ENCODE data around the gene FASTK. TPM values are rescaled to one million over a fixed set of nuclear protein-coding genes. Genes with fewer than 3 reads are reported as not detected.
A peak's percentile ranks its signal among the peaks of the same experiment; 100 is the strongest.

The FASTK gene
- total and polyA plus RNA-seq, 2 donors (not counting 3 experiments of a cell fraction or from before 2014, with no cell fraction given), result 73.3 to 113 TPM

DNA sequence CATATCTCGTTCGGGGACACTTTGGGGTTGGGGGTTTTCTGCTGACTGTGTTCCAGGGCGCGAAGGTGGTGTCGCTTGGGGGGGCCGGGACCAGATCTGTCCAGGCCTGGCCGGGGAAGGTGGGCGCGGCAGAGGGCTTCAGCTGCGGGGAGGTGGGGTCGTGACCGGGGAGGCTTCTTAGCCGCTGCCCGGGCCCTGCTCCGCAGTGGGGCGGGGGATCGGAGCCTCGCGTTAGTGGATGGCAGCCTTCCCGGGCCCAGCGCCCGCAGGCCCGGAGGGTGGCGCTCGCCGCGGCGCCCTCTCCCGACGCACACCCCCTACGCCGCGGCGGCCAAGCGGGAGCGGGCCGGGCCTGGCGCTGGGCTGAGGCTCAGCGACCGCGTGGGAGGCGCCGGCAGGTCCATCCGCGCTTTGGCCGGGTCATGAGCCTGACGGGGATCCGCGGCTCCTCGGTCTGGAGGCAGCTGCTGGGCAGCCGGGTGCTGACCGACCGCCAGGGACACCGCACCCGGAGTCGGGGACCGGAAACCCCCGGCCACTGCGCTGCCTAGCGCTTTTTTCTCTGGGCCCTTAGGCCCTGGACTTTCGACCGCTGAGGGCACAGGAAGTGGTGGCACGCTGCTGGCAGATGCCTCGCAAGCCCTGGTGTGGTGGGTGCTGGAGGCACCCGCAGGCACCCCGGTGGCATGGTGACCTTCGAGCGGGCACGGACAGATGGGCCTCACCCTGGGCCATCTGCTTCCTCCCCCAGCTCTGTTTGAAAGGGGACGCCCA is 6.8 kb upstream of the FASTK start:
- no peak for FAIRE-seq
- no peaks in the 10 kb centered on the region for H3K9me3 ChIP-seq (replicated peaks; ENCODE audit: control insufficient read depth, insufficient read depth, low read length)
- ChIA-PET CTCF (interaction anchor here (1.1 to 4.5 kb wide), 6 partner anchors 17 to 103 kb away, joined by 3 to 29 read pairs (median 4); no protein-coding TSS in a partner anchor), POLR2A (no interaction called here)
- no peaks in the 10 kb centered on the region for H4K20me1 ChIP-seq (replicated peaks; ENCODE audit: control insufficient read depth, extremely low read depth, insufficient read depth, low read length)
- H3K4me2 ChIP-seq (ENCODE audit: insufficient read depth, low read length), result peak overlapping the region; percentile 94
- intact Hi-C loops (cut with micrococcal nuclease), result loop anchor here (2.0 kb wide), 1 partner anchor 49 kb away; no protein-coding TSS in a partner anchor
- peaks cover 53% of the 10 kb centered on the region for H3K4me1 ChIP-seq (ENCODE audit: control insufficient read depth, extremely low read depth, insufficient read depth, low read length)
- H3K27me3 ChIP-seq (ENCODE audit: control insufficient read depth in 2 of 2, insufficient read depth in 2 of 2, low read length in 2 of 2), result no peaks in the 10 kb centered on the region
- no peaks in the 10 kb centered on the region for H3K9me1 ChIP-seq (replicated peaks; ENCODE audit: control insufficient read depth, extremely low read depth, insufficient read depth, low read length)
- BruUV-seq (replicated peaks), result no TSS peak
- peak overlapping the region; percentile 81 to 96 (median 82) for H3K4me3 ChIP-seq (replicated peaks in 1 of 3; ENCODE audit: insufficient read depth in 1 of 3, low read depth in 1 of 3, low read length in 3 of 3)
- peaks cover 0 to 4% of the 10 kb centered on the region in 2 experiments for H3K36me3 ChIP-seq (ENCODE audit: control insufficient read depth in 2 of 2, extremely low read depth in 1 of 2, insufficient read depth in 2 of 2, low read length in 2 of 2)
- peaks cover 55% of the 10 kb centered on the region for H3K79me2 ChIP-seq (ENCODE audit: control insufficient read depth, insufficient read depth, low read length)
- peak overlapping the region; percentile 98 for H3K27ac ChIP-seq (ENCODE audit: insufficient read depth, low read depth, low read length)
- TF ChIP-seq GATA2 (IDR thresholded peaks at IDR 0.05; ENCODE audit: insufficient read depth, insufficient read length, low read depth, low read length) (no peak), JUN (IDR thresholded peaks at IDR 0.05; ENCODE audit: borderline replicate concordance, insufficient read depth, insufficient read length, low read depth) (no peak), MYC (IDR thresholded peaks at IDR 0.05; ENCODE audit: low read depth, low read length) (no peak), POLR2AphosphoS5 (IDR thresholded peaks at IDR 0.05; ENCODE audit: insufficient read depth, low read depth, low read length) (peak; percentile 46), MAX (IDR thresholded peaks at IDR 0.05; ENCODE audit: insufficient read depth, insufficient read length) (no peak), FOS (IDR thresholded peaks at IDR 0.05; ENCODE audit: borderline replicate concordance, insufficient read depth, low read length) (no peak), CTCF (IDR thresholded peaks at IDR 0.05; ENCODE audit: extremely low read depth in 1 of 2, insufficient read depth in 1 of 2, low read depth in 1 of 2, low read length in 2 of 2) (peak in 1 of 2 donors; percentile 33), EZH2 (IDR thresholded peaks at IDR 0.05; ENCODE audit: borderline replicate concordance, low read depth, low read length, severe bottlenecking) (no peak), POLR2A (IDR thresholded peaks at IDR 0.05; ENCODE audit: low read depth, low read length) (peak; percentile 54)
- H2AFZ ChIP-seq (ENCODE audit: low read depth, low read length), result no peak overlapping the region
- dilution Hi-C loops (cut with MboI; ENCODE audit: extremely low pct_ligation_motif_present, low sequenced_read_pairs), result no loop called here
- peak; percentile 44 for DNase-seq (ENCODE audit: low read depth, low spot score)
- H3K9ac ChIP-seq (replicated peaks; ENCODE audit: extremely low read depth, insufficient read depth, low read length), result peak overlapping the region; percentile 78
